NB4 (cell line): ENCODE results near the gene DCC.

Experiments used
- POLR2A ChIP-seq: IDR thresholded peaks from 2 replicates; pipeline ENCODE4 v1.6.1; 2011; ENCODE audit warnings: mild to moderate bottlenecking; ENCODE audit not compliant: insufficient read length; ENCODE audit errors: extremely low read depth
- TF ChIP-seq, protein P1 (sequence below): IDR thresholded peaks from one replicate; pipeline ENCODE4 v1.5.1; 2012; ENCODE audit warnings: low read depth, low read length

DNA sequence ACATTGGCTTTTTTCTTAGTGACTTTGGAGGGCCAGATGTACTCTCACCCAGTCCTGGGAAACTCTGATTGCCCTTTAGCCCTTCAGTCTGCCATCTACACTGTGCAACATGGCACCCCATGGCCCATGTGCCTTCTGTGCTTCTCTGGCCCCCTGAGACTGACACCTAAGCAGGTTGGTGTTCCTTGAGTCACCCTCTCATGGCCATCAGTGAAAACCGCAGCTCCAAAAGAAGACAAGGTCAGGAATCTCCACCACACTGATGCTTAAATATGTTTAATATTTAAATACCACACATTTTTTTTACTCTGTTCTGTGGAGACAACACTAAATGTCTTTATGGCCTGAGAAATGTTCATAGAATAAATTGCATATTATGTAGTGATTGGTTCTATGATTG lies 23.9 kb downstream of the DCC start:
- TF ChIP-seq, protein P1, sequence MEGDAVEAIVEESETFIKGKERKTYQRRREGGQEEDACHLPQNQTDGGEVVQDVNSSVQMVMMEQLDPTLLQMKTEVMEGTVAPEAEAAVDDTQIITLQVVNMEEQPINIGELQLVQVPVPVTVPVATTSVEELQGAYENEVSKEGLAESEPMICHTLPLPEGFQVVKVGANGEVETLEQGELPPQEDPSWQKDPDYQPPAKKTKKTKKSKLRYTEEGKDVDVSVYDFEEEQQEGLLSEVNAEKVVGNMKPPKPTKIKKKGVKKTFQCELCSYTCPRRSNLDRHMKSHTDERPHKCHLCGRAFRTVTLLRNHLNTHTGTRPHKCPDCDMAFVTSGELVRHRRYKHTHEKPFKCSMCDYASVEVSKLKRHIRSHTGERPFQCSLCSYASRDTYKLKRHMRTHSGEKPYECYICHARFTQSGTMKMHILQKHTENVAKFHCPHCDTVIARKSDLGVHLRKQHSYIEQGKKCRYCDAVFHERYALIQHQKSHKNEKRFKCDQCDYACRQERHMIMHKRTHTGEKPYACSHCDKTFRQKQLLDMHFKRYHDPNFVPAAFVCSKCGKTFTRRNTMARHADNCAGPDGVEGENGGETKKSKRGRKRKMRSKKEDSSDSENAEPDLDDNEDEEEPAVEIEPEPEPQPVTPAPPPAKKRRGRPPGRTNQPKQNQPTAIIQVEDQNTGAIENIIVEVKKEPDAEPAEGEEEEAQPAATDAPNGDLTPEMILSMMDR: no peak
- TF ChIP-seq POLR2A: no peak
